ENCODE data around the gene KPNA4.

KPNA4 gene

GRCh38 chr3:160498202-160498601, 67.2 kb downstream of the KPNA4 start:
- in situ Hi-C loops (cut with MboI; ENCODE audit: low sequenced_read_pairs) = no loop called here

GRCh38 chr3:160490166-160490565, 75.2 kb downstream of the KPNA4 start:
- in situ Hi-C loops (cut with MboI; ENCODE audit: low sequenced_read_pairs) = no loop called here

GRCh38 chr3:160486459-160486869, 78.9 kb downstream of the KPNA4 start:
- in situ Hi-C loops (cut with MboI; ENCODE audit: low sequenced_read_pairs) = no loop called here

- in situ Hi-C loops (cut with MboI; ENCODE audit: low sequenced_read_pairs) = no loop called here
Observed at GRCh38 chr3:160482796-160483195, 82.6 kb downstream of the KPNA4 start.

GRCh38 chr3:160481856-160482255, 83.5 kb downstream of the KPNA4 start:
- in situ Hi-C loops (cut with MboI; ENCODE audit: low sequenced_read_pairs) = no loop called here

GRCh38 chr3:160480931-160481330, 84.4 kb downstream of the KPNA4 start:
- in situ Hi-C loops (cut with MboI; ENCODE audit: low sequenced_read_pairs) = no loop called here

GRCh38 chr3:160479376-160479775, 86.0 kb downstream of the KPNA4 start:
- in situ Hi-C loops (cut with MboI; ENCODE audit: low sequenced_read_pairs) = no loop called here

- in situ Hi-C loops (cut with MboI; ENCODE audit: low sequenced_read_pairs) = no loop called here
Observed at GRCh38 chr3:160478338-160478737, 87.0 kb downstream of the KPNA4 start.

- in situ Hi-C loops (cut with MboI; ENCODE audit: low sequenced_read_pairs) = no loop called here
Observed at GRCh38 chr3:160477750-160478149, 87.6 kb downstream of the KPNA4 start.

- in situ Hi-C loops (cut with MboI; ENCODE audit: low sequenced_read_pairs) = no loop called here
Observed at GRCh38 chr3:160475884-160476283, 89.5 kb downstream of the KPNA4 start.

GRCh38 chr3:160475153-160475552, 90.2 kb downstream of the KPNA4 start:
- in situ Hi-C loops (cut with MboI; ENCODE audit: low sequenced_read_pairs) = no loop called here

- in situ Hi-C loops (cut with MboI; ENCODE audit: low sequenced_read_pairs) = no loop called here
Observed at GRCh38 chr3:160474416-160474838, 90.9 kb downstream of the KPNA4 start.

GRCh38 chr3:160473978-160474377, 91.4 kb downstream of the KPNA4 start:
- in situ Hi-C loops (cut with MboI; ENCODE audit: low sequenced_read_pairs) = no loop called here

GRCh38 chr3:160473221-160473620, 92.2 kb downstream of the KPNA4 start:
- in situ Hi-C loops (cut with MboI; ENCODE audit: low sequenced_read_pairs) = no loop called here

- in situ Hi-C loops (cut with MboI; ENCODE audit: low sequenced_read_pairs) = no loop called here
Observed at GRCh38 chr3:160472344-160472743, 93.0 kb downstream of the KPNA4 start.

- in situ Hi-C loops (cut with MboI; ENCODE audit: low sequenced_read_pairs) = no loop called here
Observed at GRCh38 chr3:160471892-160472291, 93.5 kb downstream of the KPNA4 start.

GRCh38 chr3:160470181-160470580, 95.2 kb downstream of the KPNA4 start:
- in situ Hi-C loops (cut with MboI; ENCODE audit: low sequenced_read_pairs) = no loop called here

- in situ Hi-C loops (cut with MboI; ENCODE audit: low sequenced_read_pairs) = no loop called here
Observed at GRCh38 chr3:160464971-160465370, 100.4 kb downstream of the KPNA4 start.

GRCh38 chr3:160464321-160464720, 101.0 kb downstream of the KPNA4 start:
- in situ Hi-C loops (cut with MboI; ENCODE audit: low sequenced_read_pairs) = no loop called here

- in situ Hi-C loops (cut with MboI; ENCODE audit: low sequenced_read_pairs) = no loop called here
Observed at GRCh38 chr3:160460033-160460432, 105.3 kb downstream of the KPNA4 start.

GRCh38 chr3:160459450-160459970, 105.9 kb downstream of the KPNA4 start:
- in situ Hi-C loops (cut with MboI; ENCODE audit: low sequenced_read_pairs) = no loop called here

GRCh38 chr3:160458151-160458550, 107.2 kb downstream of the KPNA4 start:
- in situ Hi-C loops (cut with MboI; ENCODE audit: low sequenced_read_pairs) = no loop called here

GRCh38 chr3:160455846-160456245, 109.5 kb downstream of the KPNA4 start:
- in situ Hi-C loops (cut with MboI; ENCODE audit: low sequenced_read_pairs) = no loop called here
